Measurements from ENCODE around the gene TGFBR3. TPM values are rescaled to one million over a fixed set of nuclear protein-coding genes. Genes with fewer than 3 reads are reported as not detected.

TGFBR3 gene
- total and polyA plus RNA-seq, 2 of the 4 experiments (the other 2 are of a cell fraction) = 3.0 to 11.3 TPM

- dilution Hi-C loops (cut with HindIII; ENCODE audit: low sequenced_read_pairs, unreplicated experiment) = no loop called here
- POLR2A ChIA-PET (ENCODE audit: unreplicated experiment) = interaction anchor here (0.6 kb wide), 1 partner anchor 27 kb away, joined by 3 read pairs; no protein-coding TSS in a partner anchor
- CTCF ChIA-PET = no interaction called here
- Histone ChIP-seq H2BK5ac (ENCODE audit: low read depth, low read length, poor library complexity, severe bottlenecking) (no peak overlapping the region), H3K9me3 (ENCODE audit: control insufficient read depth, insufficient read depth, low read length) (no peaks in the 10 kb centered on the region), H3K23ac (ENCODE audit: low read depth, low read length) (no peak overlapping the region), H3K4me2 (ENCODE audit: low read depth, low read length) (no peak overlapping the region), H3K4me3 (ENCODE audit: insufficient read depth, low read depth, low read length) (no peak overlapping the region), H4K8ac (ENCODE audit: low read depth in 2 of 2, low read length in 2 of 2) (no peak overlapping the region), H3K56ac (ENCODE audit: extremely low read depth, insufficient read depth, low read length) (no peak overlapping the region), H3K27ac (ENCODE audit: insufficient read depth, low read length) (no peak overlapping the region), H3K9ac (ENCODE audit: low read depth, low read length) (no peak overlapping the region), H3K27me3 (ENCODE audit: control insufficient read depth, insufficient read depth, low read length) (no peaks in the 10 kb centered on the region), H2BK20ac (ENCODE audit: low read depth, low read length) (no peak overlapping the region), H2BK15ac (ENCODE audit: low read depth, low read length) (no peak overlapping the region), H4K20me1 (ENCODE audit: insufficient read depth, low read length) (no peaks in the 10 kb centered on the region), H3K79me1 (ENCODE audit: low read depth in 1 of 2, low read length in 2 of 2) (no peaks in the 10 kb centered on the region), H3K36me3 (ENCODE audit: control insufficient read depth, insufficient read depth, low read length) (peaks cover 4% of the 10 kb centered on the region; the same call in 1 of the 2 replicates), H3K14ac (replicated peaks; ENCODE audit: low read depth, low read length) (no peak overlapping the region), H3K18ac (ENCODE audit: low read depth, low read length) (no peak overlapping the region), H4K91ac (ENCODE audit: insufficient read depth, low read depth, low read length) (no peak overlapping the region), H2BK120ac (ENCODE audit: low read depth, low read length) (no peak overlapping the region), H2AK5ac (ENCODE audit: low read depth, low read length) (no peak overlapping the region), H4K5ac (ENCODE audit: low read depth, low read length) (no peak overlapping the region), H2AFZ (replicated peaks; ENCODE audit: low read length, poor library complexity) (no peak overlapping the region), H3K4me1 (ENCODE audit: control insufficient read depth, insufficient read depth, low read length) (no peaks in the 10 kb centered on the region), H3K9me1 (ENCODE audit: insufficient read depth, low read length) (no peaks in the 10 kb centered on the region), H3K4ac (ENCODE audit: low read depth, low read length) (no peak overlapping the region), H2AK9ac (replicated peaks; ENCODE audit: low read depth, low read length, poor library complexity) (no peak overlapping the region)
- DNase-seq (no peak), ATAC-seq (ENCODE audit: low read depth) (no peak)
- WGBS, 2 experiments (ENCODE audit: extremely low coverage in 2 of 2, insufficient read length in 1 of 2) = 83% methylated on average over 1 of the region's 4 CpGs; no CpG with 5 or more reads in 1 of the 2 experiments
- intact Hi-C loops (cut with micrococcal nuclease) = no loop called here
- TF ChIP-seq ELK1 (IDR thresholded peaks at IDR 0.05; ENCODE audit: borderline replicate concordance, low read depth, low read length) (no peak), CTCF (conservative IDR thresholded peaks at IDR 0.05; ENCODE audit: low read depth, low read length) (no peak), RCOR1 (IDR thresholded peaks at IDR 0.05; ENCODE audit: insufficient replicate concordance, low read length) (no peak), FOS (IDR thresholded peaks at IDR 0.05; ENCODE audit: low read depth, low read length) (no peak), USF2 (IDR thresholded peaks at IDR 0.05; ENCODE audit: low read depth, low read length) (no peak)
- no TSS peak for BruUV-seq (replicated peaks)
- in situ Hi-C loops (cut with MboI; ENCODE audit: low sequenced_read_pairs) = no loop called here
Observed at GRCh38 chr1:91691525-91691924, 194.4 kb downstream of the TGFBR3 start.
